KG1 (cell line): ENCODE data around the gene ZNF763.
"Not testable (repeated sequence)": the region's sequence is repeated elsewhere in the genome, so short reads cannot be mapped to it uniquely, and the experiment has no call there.

Experiments
- DNase-seq: peaks from one replicate; lab custom pipeline; 2025; lab: John Stamatoyannopoulos, UW

ZNF763 gene

GRCh38 chr19:11971041-11971440, 6.2 kb downstream of the ZNF763 start:
- DNase-seq = no peak

DNA sequence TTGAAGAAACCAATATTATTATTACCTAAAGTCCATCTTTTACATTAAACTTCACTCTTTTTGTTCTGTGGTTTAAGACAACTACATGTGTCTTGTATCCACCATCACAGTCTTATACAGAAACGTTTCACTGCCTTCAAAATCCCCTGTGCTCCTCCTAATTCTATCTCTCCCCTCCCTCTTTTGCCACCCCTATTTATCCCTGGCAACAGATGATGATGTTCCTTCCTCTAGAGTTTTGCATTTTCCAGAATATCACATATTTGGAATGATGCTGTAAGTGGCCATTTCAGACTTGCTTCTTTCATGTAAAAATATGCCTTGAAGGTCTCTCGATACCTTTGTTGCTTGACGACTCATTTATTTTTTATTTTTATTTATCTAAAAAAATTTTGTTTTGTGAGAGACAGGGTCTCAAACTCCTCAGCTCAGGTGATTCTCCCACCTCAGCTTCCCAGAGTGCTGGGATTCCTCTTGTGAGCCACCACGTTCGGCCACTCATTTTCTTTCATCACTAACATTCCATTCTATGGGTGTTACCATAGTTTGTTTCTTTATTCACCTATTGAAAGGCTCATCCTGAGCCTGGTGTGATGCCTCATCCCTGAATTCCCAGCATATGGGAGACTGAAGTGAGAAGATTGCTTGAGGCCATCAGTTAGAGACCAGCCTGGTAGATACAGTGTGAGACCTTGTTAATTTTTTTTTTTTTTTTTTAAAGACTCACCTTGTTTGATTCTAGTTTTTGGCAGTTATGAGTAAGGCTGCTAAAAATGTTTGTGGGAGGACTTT, 8.4 kb downstream of the ZNF763 start:
- DNase-seq = no peak

DNA sequence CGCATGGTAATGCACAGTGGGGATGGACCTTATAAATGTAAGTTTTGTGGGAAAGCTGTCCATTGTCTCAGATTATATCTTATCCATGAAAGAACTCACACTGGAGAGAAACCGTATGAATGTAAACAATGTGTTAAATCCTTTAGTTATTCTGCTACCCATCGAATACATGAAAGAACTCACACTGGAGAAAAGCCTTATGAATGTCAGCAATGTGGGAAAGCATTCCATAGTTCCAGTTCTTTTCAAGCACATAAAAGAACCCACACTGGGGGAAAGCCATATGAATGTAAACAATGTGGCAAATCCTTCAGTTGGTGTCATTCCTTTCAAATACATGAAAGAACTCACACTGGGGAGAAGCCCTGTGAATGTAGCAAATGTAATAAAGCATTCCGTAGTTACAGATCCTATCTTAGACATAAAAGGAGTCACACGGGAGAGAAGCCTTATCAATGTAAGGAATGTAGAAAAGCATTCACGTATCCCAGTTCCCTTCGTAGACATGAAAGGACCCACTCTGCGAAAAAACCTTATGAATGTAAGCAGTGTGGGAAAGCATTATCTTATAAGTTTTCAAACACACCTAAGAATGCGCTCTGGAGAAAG, 13.8 kb downstream of the ZNF763 start:
- DNase-seq = no peak

GRCh38 chr19:11979527-11979926, 14.7 kb downstream of the ZNF763 start:
- no peak for DNase-seq

DNA sequence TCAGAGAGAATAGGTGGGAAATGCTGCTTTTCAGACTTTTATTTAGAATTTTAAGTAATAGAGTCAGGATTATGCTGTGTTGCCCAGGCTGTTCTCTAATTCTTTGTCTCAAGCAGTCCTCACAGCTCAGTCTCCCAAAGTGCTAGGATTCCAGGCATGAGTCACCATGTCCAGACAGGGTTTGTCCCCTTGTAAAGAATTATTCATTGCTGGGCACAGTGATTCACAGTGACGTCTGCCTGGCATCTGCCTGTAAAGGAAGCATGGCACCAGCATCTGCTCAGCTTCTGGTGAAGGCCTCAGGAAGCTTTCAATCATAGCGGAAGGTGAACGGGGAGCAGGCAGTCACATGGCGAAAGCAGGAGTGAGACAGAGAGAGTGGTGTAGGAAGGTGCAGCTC, 17.7 kb downstream of the ZNF763 start:
- no peak for DNase-seq

GRCh38 chr19:11984986-11985385, 20.1 kb downstream of the ZNF763 start:
- no peak for DNase-seq

GRCh38 chr19:11986754-11987153, 21.9 kb downstream of the ZNF763 start:
- DNase-seq = no peak

- peak; percentile 78 for DNase-seq
Measured at GRCh38 chr19:11987405-11988281, 22.8 kb downstream of the ZNF763 start.

DNA sequence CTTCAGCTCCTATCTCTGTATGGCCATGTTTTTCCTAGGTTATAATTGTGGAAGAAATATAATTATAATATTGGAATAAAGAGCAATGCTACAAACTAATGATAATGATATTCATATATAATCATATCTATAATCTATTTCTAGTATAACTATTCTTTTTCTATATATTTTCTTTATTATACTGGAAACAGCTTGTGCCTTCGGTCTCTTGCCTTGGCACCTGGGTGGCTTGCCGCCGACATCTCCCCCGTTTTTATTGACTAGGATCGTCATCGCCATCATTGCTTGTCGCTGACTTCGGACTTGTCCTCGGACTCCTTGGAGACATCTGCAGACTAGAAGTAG, 24.2 kb downstream of the ZNF763 start:
- no peak for DNase-seq

- not testable (repeated sequence) for DNase-seq
Measured at GRCh38 chr19:11991921-11992320, 27.1 kb downstream of the ZNF763 start.

DNA sequence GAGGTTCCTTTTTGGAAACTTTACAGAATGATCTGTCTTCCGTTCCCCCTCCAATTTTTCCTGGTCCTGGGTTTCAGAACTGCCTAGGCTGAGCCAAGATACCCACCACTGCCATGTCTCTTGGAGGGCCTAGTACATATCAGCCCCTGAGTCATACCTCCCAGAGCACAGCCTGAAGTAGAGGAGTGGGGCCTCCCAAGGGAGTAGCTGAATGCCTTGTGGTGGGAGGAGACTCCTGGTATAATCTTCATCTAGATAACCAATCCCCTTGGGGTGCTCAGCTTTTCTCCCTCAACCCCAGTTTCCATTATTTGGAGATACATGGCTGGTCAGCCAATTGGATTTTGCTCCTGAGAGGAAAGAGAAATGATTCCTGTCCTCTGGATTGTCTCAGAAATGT, 30.3 kb downstream of the ZNF763 start:
- DNase-seq = no peak

DNA sequence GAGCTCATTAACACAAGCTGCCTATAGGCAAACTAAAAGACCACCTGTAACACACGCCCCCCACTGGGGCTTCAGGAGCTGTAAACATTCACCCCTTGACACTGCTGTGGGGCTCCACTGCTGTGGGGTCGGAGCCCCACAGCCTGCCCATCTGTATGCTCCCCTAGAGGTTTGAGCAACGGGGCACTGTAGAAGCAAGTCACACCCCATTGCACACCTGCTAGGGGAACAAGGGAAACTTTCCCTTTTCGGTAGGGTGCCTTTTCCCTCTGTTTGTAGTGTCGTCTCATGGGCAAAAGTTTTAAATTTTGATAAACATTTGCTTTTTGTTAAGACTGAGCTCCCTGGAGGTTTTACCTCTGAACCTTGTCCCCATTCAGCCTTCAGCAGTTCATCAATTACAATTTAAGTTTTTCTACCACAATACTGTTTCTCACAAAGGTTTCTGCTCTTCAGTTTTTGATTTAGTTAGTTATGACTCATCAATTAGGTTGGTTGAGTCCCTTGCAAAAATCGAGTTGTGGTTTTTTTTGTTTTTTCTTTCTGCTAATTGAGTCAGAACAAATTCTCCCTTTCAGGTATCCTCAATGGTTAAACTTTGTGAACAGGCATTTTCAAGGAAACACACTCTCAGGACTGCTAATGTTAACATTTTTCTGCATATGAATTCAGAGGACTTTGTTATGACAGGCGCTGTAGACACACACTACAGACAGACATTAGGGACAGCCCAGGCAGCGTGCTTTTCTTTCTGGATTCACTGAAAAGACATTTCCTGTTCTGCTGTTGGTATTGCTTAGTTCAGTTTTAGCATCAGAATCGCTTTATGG, 35.5 kb downstream of the ZNF763 start:
- no peak for DNase-seq

- no peak for DNase-seq
Measured at GRCh38 chr19:12015015-12015752, 50.3 kb downstream of the ZNF763 start.

DNA sequence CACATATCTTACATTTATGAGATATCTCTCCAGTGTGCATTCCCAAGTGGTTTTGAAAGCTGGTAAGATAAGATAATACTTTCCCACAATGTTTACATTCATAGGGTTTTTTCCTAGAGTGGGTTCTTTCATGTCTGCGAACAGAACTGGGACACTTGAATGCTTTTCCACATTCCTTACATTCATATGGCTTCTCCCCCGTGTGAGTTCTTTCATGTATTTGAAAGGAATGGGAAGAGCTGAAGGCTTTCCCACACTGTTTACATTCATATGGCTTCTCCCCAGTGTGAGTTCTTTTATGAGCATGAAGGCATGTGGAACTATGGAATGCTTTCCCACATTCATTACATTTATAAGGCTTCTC, 50.9 kb downstream of the ZNF763 start:
- no peak for DNase-seq
